ENCODE measurements around the gene PARP3.

Gene PARP3

DNA sequence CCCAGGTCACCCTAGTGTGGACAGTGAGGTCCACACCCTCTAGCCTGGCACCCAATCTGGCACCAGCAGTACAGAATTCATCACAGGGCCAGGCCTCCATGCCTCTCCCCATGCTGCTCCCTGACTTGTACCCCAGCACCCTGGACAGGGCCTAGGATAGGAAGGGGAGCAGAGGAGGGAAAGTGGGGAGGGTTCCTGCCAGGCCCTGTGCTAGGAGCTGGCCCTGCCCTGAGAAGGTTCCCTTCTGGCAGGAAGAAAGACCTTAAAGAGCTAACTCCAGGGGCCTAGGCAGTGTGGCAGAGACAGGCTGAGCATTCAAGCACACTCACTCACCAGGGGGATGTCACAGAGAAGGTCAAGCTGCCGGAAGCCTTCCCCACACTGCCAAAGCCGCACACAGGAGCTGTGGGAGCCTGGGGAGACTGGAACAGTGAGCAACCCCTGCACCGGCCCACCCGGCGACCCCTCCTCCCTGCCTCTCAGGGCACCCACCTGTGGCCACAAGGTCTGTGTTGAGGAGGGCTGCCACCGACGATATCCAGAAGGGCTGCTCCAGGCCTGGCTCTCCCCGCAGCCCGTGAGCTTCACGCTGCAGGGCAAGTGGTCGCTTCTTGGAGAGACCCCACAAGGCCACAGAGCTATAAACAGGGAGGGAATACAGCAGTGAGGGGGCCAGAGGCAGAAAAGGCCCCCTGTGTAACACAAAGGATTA is 7.9 kb upstream of the PARP3 start:
- no peak for DNase-seq

DNA sequence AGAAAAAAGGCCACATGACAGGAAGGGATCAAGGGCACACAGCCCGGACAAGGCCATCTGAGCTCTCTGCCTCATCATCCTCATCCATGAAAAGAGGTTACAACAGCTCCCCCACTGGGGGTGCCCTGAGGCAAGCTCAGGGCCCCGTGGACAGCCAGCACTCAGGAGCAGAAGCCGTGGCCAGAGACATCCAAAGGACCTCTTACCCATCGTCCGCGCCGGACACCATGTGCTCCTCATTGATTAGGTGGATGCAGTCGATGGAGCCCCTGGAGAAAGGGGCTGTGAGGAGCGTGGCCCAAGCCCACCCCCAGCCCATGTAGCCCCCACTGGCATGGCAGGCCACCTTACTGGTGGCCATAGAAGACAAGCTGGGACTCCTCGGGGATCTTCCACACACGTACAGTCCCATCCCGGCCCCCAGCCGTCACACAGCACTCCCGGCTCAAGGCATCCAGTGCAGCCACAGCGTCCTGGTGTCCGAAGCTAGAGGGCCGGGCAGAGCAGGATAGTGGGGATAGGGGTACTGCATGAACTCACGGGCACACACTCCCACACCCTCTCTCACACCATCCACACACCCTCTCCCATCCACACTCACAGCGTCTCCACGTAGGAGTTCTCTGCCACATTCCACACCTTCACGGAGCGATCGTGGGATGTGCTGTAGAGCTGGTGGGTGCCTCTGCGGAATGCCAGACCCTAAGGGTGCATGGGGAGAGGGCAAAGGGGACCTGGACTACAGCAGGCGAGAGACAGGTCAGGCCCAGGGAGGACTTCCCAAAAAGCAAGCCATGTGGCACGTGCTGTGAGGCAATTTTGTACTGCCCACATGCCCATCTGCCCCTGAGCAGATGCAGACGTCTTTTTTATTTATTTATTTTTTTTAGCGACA is 6.9 kb upstream of the PARP3 start:
- DNase-seq: no peak

DNA sequence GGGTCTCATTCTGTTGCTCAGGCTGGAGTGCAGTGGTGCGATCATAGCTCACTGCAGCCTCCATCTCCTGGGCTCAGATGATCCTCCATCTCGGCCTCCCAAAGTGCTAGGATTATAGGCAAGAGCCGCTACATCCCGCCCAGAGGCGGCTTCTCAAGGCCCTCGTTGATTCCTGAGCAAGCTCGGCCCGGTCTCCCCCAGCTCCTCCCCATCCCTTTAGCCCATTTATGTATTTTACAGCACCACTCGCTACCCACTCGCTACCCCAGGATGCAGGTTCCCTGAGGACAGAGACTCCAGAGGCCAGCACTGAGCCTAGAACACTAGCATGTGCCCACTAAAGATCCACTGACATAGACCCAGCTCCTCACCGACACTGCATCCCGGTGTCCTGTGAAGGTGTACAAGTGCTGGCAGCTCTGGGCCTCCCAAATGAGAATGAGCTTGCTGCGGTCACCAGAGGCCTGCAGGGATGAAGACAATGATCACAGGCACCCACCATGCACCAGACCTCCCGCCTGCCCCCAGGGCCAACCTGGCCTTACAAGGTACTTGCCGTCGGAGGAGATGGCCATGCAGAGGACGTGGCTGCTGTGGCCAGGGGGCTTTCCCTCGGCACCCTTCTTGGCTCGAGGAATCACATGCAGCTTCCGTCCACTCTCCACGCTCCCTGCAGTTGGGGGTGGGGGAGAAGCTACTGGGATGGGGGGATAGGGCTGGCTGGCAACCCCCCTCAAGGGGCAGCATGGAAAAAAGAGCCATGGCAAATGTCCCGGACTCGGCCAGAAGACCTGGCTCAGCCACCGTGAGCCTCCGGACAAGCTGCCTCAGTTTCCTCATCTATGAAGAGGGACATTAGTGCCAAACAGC is 6.0 kb upstream of the PARP3 start:
- DNase-seq: no peak

DNA sequence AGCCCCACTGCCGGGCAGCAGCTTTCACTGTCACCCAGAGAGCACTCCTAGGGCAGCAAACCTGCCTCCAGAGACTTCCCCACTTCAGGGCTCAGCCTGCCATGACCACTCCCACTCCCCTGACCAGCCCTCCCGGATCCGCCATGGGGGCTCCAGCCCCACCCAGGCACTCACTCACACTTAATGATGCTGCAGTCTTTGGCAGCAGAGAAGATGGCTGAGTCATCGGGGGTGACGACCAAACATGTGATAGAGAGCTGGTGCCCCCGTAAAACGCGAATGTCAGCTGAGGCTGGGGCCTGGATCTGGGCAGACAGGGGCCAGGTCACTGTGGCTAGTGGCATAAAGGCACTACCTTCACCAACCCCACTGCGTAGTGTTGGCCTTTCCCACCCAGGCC is 5.1 kb upstream of the PARP3 start:
- DNase-seq: no peak

DNA sequence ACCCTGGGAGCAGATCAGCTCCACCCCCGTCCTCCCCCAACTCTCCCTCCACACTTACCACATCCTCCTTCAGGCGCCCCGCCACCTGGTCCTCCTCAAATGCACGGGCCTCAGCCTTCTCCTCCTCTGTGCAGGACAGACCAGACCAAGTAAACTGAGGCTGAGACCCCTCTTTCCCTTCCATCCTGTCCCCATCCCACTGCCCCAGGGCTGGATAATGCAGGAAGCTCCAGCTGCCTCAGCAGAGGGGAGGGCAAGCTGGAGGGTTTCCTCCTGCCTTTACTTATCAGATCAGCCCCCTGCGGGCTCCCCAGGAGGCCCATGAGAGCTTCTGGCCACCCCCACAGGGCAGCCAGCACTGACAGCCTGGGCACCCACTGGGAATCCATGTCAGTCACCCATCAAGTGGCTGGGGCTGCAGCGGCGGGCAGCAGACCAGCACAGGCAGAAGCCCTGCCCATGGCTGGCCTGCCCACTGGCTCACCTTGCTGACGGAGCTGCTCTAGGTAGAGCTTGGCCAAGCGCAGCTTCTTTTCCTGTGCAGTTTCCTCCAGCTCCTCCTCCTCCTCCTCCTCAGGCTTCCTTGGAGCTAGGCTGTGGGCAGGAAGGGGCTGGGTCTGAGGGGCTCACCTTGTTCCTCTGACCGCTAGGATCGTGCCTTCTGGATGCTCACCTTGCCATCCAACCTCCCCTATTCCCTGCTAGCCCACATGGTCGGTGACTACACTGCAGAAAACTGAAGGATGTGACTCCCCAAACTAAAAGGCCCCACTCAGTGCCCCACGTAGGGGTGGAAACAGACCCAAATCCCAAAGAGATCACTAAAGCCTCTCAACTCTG is 4.3 kb upstream of the PARP3 start:
- DNase-seq: no peak

DNA sequence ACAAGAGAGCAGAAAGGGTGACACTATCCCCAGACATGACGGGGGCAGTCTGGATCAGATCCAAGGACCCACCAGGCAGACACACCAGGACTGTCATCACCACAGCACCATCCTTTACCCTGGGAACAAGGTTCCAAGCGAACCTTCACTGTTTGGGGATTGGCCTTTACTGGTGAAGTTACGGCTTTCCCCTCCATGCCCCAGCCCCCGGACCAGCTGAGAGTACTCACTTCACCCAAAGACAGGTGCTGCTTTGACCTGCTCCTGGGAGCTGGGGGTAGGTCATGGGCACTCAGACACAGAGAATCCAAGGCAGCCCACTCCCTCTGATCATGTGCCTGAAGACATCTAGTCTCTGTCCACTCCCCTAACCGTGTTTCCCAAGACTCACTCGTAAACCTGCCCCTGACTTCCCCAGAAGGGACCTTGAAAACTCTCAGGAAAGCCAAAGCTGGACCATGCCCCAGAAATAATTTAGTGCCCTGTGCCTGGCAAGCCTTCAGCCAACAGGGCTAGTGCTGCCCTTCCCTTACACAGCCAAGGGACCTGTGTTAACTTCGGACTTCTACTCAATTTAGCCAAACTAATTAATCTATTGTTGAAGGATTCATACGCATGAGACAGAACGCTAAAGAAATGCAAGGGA is 3.3 kb upstream of the PARP3 start:
- DNase-seq: no peak

DNA sequence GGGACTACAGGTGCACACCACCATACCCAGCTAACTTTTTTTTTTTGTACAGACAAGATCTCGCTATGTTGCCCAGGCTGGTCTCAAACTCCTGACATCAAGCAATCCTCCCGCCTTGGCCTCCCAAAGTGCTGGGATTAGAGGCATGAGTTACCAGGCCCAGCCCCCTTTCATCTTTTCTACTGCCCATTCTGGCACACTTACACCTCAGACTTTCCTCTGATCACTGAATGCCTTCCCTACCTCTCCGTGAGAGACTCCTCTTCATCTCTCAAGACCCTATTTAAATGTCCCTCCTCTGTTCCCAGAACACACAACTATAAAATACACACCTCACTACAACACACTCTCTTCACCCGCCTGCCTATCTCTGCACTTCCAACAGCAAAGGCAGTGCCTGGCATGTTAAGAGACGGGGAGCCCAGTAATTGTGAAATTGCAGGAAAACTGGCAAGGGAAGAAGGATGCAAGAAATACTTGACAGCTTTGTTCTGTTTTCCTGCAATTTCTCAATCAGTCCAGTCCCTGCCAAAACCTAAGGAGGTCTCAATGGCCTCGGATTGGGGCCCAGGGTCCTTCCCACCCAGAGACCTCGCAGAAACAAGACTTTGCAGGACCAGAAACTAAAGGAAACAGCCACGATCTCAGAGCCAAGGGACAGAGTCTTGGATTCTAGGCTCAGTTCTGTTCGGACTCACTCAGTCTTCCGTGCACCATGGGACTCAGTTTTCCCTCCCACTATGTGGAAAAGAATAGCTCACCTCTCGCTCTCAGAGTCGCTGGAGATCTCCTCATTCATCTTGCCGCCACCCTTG is 1.3 kb upstream of the PARP3 start:
- DNase-seq: no peak

DNA sequence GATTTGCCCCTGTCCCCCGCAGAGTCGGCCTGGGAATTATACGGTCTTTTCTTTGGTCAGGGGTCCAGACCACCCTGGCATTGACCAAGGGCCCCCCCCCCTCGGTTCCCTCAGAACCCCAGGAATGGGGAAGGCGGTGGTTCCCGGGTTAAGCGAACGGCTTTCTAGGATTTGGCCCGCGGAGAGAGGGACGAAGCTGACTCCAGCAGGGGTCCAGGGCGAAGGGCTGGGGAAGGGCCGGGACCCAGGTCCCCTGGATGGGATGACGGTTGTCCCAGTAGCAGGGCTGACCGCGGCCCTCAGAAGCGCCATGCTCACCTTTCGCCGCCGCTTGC is 733 bp upstream of the PARP3 start:
- DNase-seq: no peak

DNA sequence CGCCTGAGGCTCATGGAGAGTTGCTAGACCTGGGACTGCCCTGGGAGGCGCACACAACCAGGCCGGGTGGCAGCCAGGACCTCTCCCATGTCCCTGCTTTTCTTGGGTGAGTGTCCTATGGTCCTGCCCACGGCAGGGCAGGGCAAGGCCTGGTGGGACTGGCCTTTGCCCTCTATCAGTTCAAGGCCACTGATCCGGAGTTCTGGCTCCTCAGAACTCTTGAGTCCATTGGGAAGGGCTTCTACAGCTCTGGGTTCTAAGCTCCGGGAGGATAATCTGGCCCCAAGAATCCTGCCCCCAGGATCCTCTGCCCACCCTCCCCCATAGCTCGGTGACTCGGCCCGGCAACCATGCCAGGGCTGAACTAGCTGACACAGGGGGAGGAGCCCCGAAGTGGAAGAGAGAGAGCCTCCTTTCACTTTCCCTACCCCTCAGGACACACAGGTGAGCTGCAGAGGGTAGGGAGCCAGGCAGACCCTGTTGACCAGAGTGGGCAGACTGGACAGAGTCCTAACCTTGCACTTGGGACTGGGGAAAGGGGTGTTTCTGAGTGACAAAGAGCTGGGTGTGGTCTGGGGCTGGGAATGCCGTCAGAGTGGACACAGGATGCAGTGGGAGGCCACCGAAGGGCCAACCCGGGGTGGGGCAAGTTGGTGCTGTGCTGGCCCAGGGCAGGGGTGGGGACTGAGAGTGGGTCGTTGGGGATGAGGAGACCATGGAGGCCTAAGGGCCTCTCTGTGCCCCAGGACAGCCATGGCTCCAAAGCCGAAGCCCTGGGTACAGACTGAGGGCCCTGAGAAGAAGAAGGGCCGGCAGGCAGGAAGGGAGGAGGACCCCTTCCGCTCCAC is 664 bp downstream of the PARP3 start:
- peak; percentile 89 for DNase-seq

DNA sequence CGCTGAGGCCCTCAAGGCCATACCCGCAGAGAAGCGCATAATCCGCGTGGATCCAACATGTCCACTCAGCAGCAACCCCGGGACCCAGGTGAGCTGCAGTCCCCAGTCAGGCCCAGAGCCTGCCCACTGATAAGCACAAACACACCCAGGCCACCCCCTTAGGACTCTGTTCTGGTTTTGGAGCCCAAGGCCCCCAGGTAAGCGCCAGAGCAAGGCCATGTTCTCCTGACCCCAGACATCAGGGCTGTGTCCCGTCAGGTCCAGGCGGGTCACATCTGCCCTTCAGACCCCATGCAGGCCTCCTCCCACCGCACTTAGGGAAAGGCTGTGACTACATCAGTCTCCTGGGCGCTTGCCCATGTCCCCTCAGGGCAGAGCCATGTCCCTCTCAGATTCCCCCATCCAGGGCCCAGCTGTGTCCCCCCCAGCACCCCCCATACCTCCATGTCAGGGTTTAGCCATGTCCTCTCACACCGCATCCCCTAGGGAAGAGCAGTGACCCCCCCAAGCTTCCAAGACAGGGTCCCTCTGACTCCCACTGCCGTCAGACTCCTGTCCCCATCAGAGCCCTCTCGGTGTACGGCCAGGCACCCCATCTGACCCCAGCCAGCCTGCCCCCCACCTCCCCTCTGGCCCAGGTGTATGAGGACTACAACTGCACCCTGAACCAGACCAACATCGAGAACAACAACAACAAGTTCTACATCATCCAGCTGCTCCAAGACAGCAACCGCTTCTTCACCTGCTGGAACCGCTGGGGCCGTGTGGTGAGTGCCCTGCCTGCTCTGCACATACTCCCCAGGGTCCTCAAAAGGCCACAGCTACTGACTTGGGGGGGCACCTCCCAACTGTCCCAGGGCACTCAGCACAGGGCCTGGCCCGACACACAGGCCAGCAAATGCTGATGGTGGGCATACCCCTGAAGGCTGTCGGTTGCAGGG is 1.6 kb downstream of the PARP3 start:
- DNase-seq: no peak

DNA sequence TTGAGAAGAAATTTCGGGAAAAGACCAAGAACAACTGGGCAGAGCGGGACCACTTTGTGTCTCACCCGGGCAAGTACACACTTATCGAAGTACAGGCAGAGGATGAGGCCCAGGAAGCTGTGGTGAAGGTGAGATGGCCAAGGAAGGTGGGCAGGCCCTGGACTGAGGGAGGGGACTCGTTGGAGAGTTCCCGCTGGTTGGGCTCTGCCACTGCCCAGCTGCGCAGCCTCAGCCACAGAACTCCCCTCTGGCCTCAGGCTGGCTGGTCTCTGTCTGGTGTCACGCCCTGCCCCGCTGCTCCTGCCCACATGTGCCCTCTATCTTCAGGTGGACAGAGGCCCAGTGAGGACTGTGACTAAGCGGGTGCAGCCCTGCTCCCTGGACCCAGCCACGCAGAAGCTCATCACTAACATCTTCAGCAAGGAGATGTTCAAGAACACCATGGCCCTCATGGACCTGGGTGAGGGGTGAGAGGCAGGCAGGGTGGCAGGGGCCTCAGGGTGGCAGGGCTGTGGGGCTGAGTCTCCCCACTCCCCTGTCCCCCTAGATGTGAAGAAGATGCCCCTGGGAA is 2.4 kb downstream of the PARP3 start:
- DNase-seq: no peak

DNA sequence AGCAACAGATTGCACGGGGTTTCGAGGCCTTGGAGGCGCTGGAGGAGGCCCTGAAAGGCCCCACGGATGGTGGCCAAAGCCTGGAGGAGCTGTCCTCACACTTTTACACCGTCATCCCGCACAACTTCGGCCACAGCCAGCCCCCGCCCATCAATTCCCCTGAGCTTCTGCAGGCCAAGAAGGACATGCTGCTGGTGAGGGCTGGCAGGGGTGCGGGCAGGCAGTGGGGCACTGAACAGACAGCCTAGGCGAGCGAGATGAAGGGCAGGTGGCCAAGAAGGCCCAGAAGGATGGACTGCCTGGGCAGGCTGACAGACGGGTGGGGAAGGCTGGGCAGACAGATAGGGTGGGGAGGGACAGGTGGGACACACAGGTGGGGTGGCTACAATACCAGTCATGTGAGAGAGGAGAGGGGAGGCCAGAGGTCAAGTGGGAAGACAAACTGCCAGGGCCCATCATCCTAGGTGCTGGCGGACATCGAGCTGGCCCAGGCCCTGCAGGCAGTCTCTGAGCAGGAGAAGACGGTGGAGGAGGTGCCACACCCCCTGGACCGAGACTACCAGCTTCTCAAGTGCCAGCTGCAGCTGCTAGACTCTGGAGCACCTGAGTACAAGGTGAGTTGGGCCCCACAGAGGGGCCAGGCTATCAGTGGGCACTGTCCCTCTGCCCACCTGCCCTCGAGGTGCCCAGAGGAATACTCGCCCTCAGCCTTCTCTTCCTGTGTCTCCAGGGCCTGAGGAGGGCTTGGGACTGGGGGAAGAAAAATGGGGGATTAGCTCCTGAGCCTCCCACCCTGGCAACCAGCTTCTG is 3.1 kb downstream of the PARP3 start:
- DNase-seq: no peak

DNA sequence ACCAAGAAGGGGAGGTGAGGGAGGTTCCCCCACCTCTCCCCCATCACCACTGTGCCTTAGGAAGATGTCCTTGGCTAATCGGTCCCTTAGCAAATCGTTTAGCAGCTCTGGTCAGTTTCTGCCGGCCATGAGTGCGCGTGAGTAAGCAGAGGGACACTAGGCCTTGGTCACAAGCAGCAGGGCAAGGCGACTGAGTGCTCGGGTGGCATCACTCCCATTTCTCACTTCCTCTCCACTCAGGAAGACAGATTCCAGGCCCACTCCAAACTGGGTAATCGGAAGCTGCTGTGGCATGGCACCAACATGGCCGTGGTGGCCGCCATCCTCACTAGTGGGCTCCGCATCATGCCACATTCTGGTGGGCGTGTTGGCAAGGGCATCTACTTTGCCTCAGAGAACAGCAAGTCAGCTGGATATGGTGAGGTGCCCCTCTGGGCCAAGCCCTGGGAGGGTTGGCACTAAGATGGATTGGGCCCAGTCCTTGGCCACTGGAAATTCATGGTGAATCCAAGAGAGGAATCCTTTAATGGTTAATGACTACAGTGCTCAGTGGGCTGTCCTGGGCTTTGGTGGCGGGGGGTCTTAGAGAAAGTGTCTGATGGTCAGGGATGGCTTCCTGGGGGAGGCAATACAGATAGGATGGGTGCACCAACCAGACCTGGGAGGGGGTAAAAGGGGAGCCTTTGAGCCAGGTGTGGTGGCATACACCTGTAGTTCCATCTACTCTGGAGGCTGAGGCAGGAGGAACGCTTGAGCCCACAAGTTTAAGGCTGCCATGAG is 4.0 kb downstream of the PARP3 start:
- no peak for DNase-seq

DNA sequence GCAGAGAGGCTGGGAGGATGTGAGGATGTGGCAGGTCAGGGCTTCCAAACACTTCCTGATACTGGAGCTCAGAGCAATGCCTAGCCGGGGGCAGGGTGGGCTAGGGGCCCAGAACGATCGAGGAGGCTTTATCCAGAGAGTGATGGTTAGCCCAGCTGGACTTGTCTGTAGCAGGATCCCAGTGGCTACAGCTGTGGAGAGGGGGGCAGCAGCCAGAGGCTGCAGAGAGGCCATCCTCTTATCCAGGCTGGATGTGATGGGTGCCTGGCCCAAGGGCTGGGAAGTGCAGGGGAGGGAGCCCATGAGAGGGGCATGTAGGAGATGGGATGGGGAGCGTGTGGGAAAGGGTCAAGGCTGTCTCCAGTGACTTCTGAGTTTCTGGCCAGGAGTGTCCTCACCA is 4.6 kb downstream of the PARP3 start:
- no peak for DNase-seq

DNA sequence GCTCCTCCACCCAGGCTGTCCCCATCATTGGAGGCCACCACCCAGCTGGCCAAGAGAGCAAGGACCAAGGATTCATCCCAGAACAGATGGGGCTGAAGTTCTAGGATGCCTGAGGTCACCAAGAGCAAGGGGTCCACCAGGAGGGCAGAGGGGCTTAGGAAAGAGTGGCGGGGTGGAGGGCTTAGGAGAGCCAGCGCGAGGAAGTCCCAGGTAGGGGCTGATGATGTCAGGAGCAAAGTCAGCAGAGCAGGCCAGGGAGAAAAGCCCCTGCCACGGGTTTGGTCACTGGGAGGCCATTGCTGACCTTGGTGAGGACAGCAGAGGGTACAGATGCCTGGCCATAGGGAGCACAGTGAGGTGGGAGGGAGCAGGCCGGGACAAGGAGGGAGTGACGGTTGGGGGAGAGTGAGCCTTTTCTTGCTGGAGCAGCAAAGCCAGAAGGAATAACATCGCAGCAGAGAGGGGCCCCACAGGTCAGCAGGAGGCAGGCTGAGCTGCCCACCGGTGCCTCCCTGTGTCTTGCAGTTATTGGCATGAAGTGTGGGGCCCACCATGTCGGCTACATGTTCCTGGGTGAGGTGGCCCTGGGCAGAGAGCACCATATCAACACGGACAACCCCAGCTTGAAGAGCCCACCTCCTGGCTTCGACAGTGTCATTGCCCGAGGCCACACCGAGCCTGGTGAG is 5.2 kb downstream of the PARP3 start:
- DNase-seq: no peak

DNA sequence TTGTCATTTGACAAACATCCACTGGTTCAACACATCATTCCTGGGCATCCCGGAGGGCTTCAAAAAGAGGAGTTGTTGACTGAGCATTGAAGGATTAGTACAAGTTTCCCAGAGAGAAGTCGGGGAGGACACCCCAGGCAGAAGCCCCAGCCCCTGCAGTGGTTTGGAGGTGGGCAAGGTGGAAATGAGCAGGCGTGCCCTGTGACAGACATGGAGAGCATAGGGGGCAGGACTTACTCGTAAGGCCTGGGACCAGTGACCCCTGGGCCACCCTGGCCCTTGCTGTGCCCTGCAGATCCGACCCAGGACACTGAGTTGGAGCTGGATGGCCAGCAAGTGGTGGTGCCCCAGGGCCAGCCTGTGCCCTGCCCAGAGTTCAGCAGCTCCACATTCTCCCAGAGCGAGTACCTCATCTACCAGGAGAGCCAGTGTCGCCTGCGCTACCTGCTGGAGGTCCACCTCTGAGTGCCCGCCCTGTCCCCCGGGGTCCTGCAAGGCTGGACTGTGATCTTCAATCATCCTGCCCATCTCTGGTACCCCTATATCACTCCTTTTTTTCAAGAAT is 5.9 kb downstream of the PARP3 start:
- no peak for DNase-seq
